ENCODE measurements around the gene DGCR6.

GRCh38 chr22:18927573-18927972 is 21.5 kb downstream of the DGCR6 start:
- TF ChIP-seq YY1 (tag by site-specific recombination; IDR thresholded peaks at IDR 0.05) (no peak), ZNF639 (tag by site-specific recombination; IDR thresholded peaks at IDR 0.05) (no peak), CTCF (tag by site-specific recombination; IDR thresholded peaks at IDR 0.05) (no peak), ZNF488 (tag by site-specific recombination; IDR thresholded peaks at IDR 0.05) (no peak), OSR2 (tag by site-specific recombination; IDR thresholded peaks at IDR 0.05) (no peak), MZF1 (tag by site-specific recombination; IDR thresholded peaks at IDR 0.05; ENCODE audit: borderline replicate concordance) (no peak), ZNF391 (tag by site-specific recombination; IDR thresholded peaks at IDR 0.05; ENCODE audit: borderline replicate concordance, low read depth) (no peak), REST (tag by site-specific recombination; IDR thresholded peaks at IDR 0.05) (no peak), ZNF239 (tag by site-specific recombination; IDR thresholded peaks at IDR 0.05) (no peak), ZBTB49 (tag by site-specific recombination; IDR thresholded peaks at IDR 0.05; ENCODE audit: low read depth) (no peak), ATF2 (tag by site-specific recombination; IDR thresholded peaks at IDR 0.05; ENCODE audit: low read depth) (no peak), ZNF174 (tag by site-specific recombination; IDR thresholded peaks at IDR 0.05) (no peak), ZNF692 (tag by site-specific recombination; IDR thresholded peaks at IDR 0.05) (no peak), REPIN1 (tag by site-specific recombination; IDR thresholded peaks at IDR 0.05; ENCODE audit: low read depth) (no peak)

Measured in HEK293 (cell line).